H9 (cell line): ENCODE measurements around the gene SPTBN1. TPM values are rescaled to one million over a fixed set of nuclear protein-coding genes. Genes with fewer than 3 reads are reported as not detected.

ENCODE experiments used
- DNase-seq: peaks from one replicate; pipeline ENCODE4 v3.0.0-alpha.2; 2017
- H2AFZ ChIP-seq: one replicate; pipeline ENCODE4 v1.6.1; 2013; ENCODE audit warnings: mild to moderate bottlenecking, low read length, control low read depth, moderate library complexity
- H2AK5ac ChIP-seq: 2 replicates; pipeline ENCODE4 v1.6.1; 2013; ENCODE audit warnings: low read length, control low read depth, mixed read lengths; ENCODE audit not compliant: insufficient read length
- H2BK120ac ChIP-seq: one replicate; pipeline ENCODE4 v1.6.1; 2013; ENCODE audit warnings: low read depth, mild to moderate bottlenecking, low read length, control low read depth, inconsistent platforms; ENCODE audit not compliant: poor library complexity, severe bottlenecking
- H2BK12ac ChIP-seq: 2 replicates; pipeline ENCODE4 v1.6.1; 2013; ENCODE audit warnings: low read length, control low read depth, mixed read lengths, low read depth; ENCODE audit not compliant: insufficient read length
- H2BK15ac ChIP-seq: 2 replicates; pipeline ENCODE4 v1.6.1; 2013; ENCODE audit warnings: low read depth, low read length, control low read depth
- H2BK20ac ChIP-seq: one replicate; pipeline ENCODE4 v1.6.1; 2013; ENCODE audit warnings: low read depth, mild to moderate bottlenecking, low read length, control low read depth, inconsistent platforms; ENCODE audit not compliant: poor library complexity, severe bottlenecking
- H2BK5ac ChIP-seq: 2 replicates; pipeline ENCODE4 v1.6.1; 2013; ENCODE audit warnings: low read length, control low read depth, mixed read lengths; ENCODE audit not compliant: insufficient read length
- H3K14ac ChIP-seq: 2 replicates; pipeline ENCODE4 v1.6.1; 2013; ENCODE audit warnings: low read length, control low read depth; ENCODE audit not compliant: insufficient read depth
- H3K18ac ChIP-seq: 2 replicates; pipeline ENCODE4 v1.6.1; 2013; ENCODE audit warnings: low read depth, mild to moderate bottlenecking, mixed read lengths, low read length, control low read depth; ENCODE audit not compliant: insufficient read length
- H3K23ac ChIP-seq: 2 replicates; pipeline ENCODE4 v1.6.1; 2013; ENCODE audit warnings: low read length, control low read depth, mixed read lengths, low read depth; ENCODE audit not compliant: insufficient read length
- H3K23me2 ChIP-seq: 2 replicates; pipeline ENCODE4 v1.6.1; 2013; ENCODE audit warnings: low read depth, mild to moderate bottlenecking, mixed read lengths, low read length, control low read depth; ENCODE audit not compliant: insufficient read length, poor library complexity, severe bottlenecking
- H3K27ac ChIP-seq: 2 replicates; pipeline ENCODE4 v1.5.1; 2013; ENCODE audit warnings: low read length, control low read depth, mixed read lengths, low read depth; ENCODE audit not compliant: insufficient read length
- H3K27me3 ChIP-seq: 2 replicates; pipeline ENCODE4 v1.6.1; 2013; ENCODE audit warnings: low read length, control low read depth, inconsistent platforms; ENCODE audit not compliant: insufficient read depth
- H3K4ac ChIP-seq: 2 replicates; pipeline ENCODE4 v1.6.1; 2013; ENCODE audit warnings: low read depth, mild to moderate bottlenecking, control low read depth, inconsistent platforms, low read length, moderate library complexity
- H3K4me1 ChIP-seq: 2 replicates; pipeline ENCODE4 v1.6.1; 2013; ENCODE audit warnings: low read length, control low read depth, inconsistent platforms; ENCODE audit not compliant: insufficient read depth
- H3K4me2 ChIP-seq: 2 replicates; pipeline ENCODE4 v1.6.1; 2013; ENCODE audit warnings: low read length, control low read depth, mixed read lengths; ENCODE audit not compliant: insufficient read length, insufficient read depth
- H3K56ac ChIP-seq: 2 replicates; pipeline ENCODE4 v1.6.1; 2013; ENCODE audit warnings: low read depth, mild to moderate bottlenecking, mixed read lengths, low read length, control low read depth; ENCODE audit not compliant: insufficient read length
- H3K79me1 ChIP-seq: 2 replicates; pipeline ENCODE4 v1.6.1; 2013; ENCODE audit warnings: low read depth, mild to moderate bottlenecking, moderate library complexity, low read length, control low read depth, inconsistent platforms; ENCODE audit not compliant: insufficient read depth, poor library complexity, severe bottlenecking
- H3K79me2 ChIP-seq: 2 replicates; pipeline ENCODE4 v1.6.1; 2013; ENCODE audit warnings: low read length, control low read depth, inconsistent platforms; ENCODE audit not compliant: insufficient read depth
- H3K9ac ChIP-seq: 2 replicates; pipeline ENCODE4 v1.6.1; 2013; ENCODE audit warnings: low read length, control low read depth, mixed read lengths; ENCODE audit not compliant: insufficient read length; ENCODE audit errors: extremely low read depth
- H3K9me3 ChIP-seq: one replicate; pipeline ENCODE4 v1.6.1; 2013; ENCODE audit warnings: low read depth, low read length, inconsistent platforms; ENCODE audit not compliant: control insufficient read depth
- H3T11ph ChIP-seq: one replicate; pipeline ENCODE4 v1.6.1; 2013; ENCODE audit warnings: mild to moderate bottlenecking, low read length, control low read depth, inconsistent platforms
- H4K20me1 ChIP-seq: one replicate; pipeline ENCODE4 v1.6.1; 2013; ENCODE audit not compliant: control insufficient read depth, insufficient read length, insufficient read depth
- H4K5ac ChIP-seq: 2 replicates; pipeline ENCODE4 v1.6.1; 2013; ENCODE audit warnings: low read depth, mild to moderate bottlenecking, mixed read lengths, low read length, control low read depth; ENCODE audit not compliant: insufficient read length
- H4K8ac ChIP-seq: replicated peaks from 2 replicates; pipeline ENCODE4 v1.6.1; 2013; ENCODE audit warnings: low read length, control low read depth, mixed read lengths, low read depth; ENCODE audit not compliant: insufficient read length
- H4K91ac ChIP-seq: 2 replicates; pipeline ENCODE4 v1.6.1; 2013; ENCODE audit warnings: low read depth, mild to moderate bottlenecking, moderate library complexity, mixed read lengths, low read length, control low read depth; ENCODE audit not compliant: insufficient read length
- H3K27ac Mint-ChIP-seq, 3 experiments: 2 replicates in 2 of 3; 3 replicates in 1 of 3; pipeline ENCODE4 v1.8.0; 2020 to 2021; ENCODE audit warnings: mixed read lengths in 3 of 3, mild to moderate bottlenecking in 1 of 3, moderate library complexity in 1 of 3
- H3K27me3 Mint-ChIP-seq: 2 replicates; pipeline ENCODE4 v1.8.0; 2021; ENCODE audit warnings: low read depth, mild to moderate bottlenecking, moderate library complexity, mixed read lengths
- H3K36me3 Mint-ChIP-seq, 3 experiments: 2 replicates in 2 of 3; 3 replicates in 1 of 3; pipeline ENCODE4 v1.8.0; 2020 to 2021; ENCODE audit warnings: low read depth in 3 of 3, mixed read lengths in 3 of 3; ENCODE audit not compliant: insufficient read depth in 1 of 3
- H3K4me1 Mint-ChIP-seq, 2 experiments: 2 replicates each; pipeline ENCODE4 v1.8.0; 2020; ENCODE audit warnings: mixed read lengths in 2 of 2
- H3K4me3 Mint-ChIP-seq, 2 experiments: 2 replicates in 1 of 2; 3 replicates in 1 of 2; pipeline ENCODE4 v1.8.0; 2020 to 2021; ENCODE audit warnings: mild to moderate bottlenecking in 2 of 2, mixed read lengths in 2 of 2, moderate library complexity in 1 of 2
- H3K9me3 Mint-ChIP-seq, 2 experiments: 2 replicates in 1 of 2; 3 replicates in 1 of 2; pipeline ENCODE4 v1.8.0; 2020; ENCODE audit warnings: mild to moderate bottlenecking in 2 of 2, mixed read lengths in 2 of 2, moderate library complexity in 1 of 2
- WGBS: extraction: QIAGEN DNeasy Blood & Tissue Kit; methylation state at CpG from one replicate; pipeline ENCODE4 v1.1.7; 2013; ENCODE audit warnings: missing lambda C conversion rate, low lambda C conversion rate, mixed read lengths; ENCODE audit not compliant: insufficient read length; ENCODE audit errors: extremely low coverage; 5-methylcytosine and 5-hydroxymethylcytosine counted together
- total RNA-seq: library from RNA; stranded (reverse); gene quantifications from 2 replicates; pipeline ENCODE4 v1.2.1, GENCODE V29; 2021
- TF ChIP-seq, protein P1 (sequence below): fragments of 200-600 bp; sonication (generic); conservative IDR thresholded peaks from 3 replicates; pipeline ENCODE4 v1.8.0; 2021; ENCODE audit warnings: antibody characterized with exemption, mild to moderate bottlenecking

SPTBN1 gene
- total RNA-seq, 1 experiment from 2014 or later = 164 TPM

GRCh38 chr2:54587171-54588016 lies 131.3 kb downstream of the SPTBN1 start:
- Histone ChIP-seq H3K23ac (no peak overlapping the region), H2AFZ (no peak overlapping the region), H4K91ac (no peak overlapping the region), H2BK12ac (no peak overlapping the region), H3K4me1 (peaks cover 26% of the 10 kb centered on the region), H2BK20ac (no peak overlapping the region), H3K27ac (no peak overlapping the region), H3K18ac (no peak overlapping the region), H3K79me1 (peaks cover 11% of the 10 kb centered on the region), H3K79me2 (peaks cover 30% of the 10 kb centered on the region; the same call in 1 of the 2 replicates), H2BK5ac (no peak overlapping the region), H3K4me2 (no peak overlapping the region), H3K4ac (no peak overlapping the region), H4K20me1 (no peaks in the 10 kb centered on the region), H2BK15ac (no peak overlapping the region), H4K5ac (no peak overlapping the region), H3K27me3 (no peaks in the 10 kb centered on the region; the same call in 1 of the 2 replicates), H2BK120ac (no peak overlapping the region), H3K9me3 (no peaks in the 10 kb centered on the region), H3K23me2 (no peaks in the 10 kb centered on the region), H4K8ac (no peak overlapping the region), H3K56ac (no peak overlapping the region), H3K14ac (no peak overlapping the region), H2AK5ac (no peak overlapping the region), H3K9ac (no peak overlapping the region), H3T11ph (no peak overlapping the region)
- Mint-ChIP-seq H3K9me3 (no peaks in the 10 kb centered on the region), H3K4me1 (peaks cover 45 to 51% of the 10 kb centered on the region in 2 experiments), H3K27ac (peak overlapping the region in 2 of 3 experiments; percentile 8 to 30; a peak in 2 of 7 replicates), H3K4me3 (no peak overlapping the region), H3K36me3 (no peaks in the 10 kb centered on the region), H3K27me3 (no peaks in the 10 kb centered on the region)
- DNase-seq = no peak
- TF ChIP-seq, protein P1, sequence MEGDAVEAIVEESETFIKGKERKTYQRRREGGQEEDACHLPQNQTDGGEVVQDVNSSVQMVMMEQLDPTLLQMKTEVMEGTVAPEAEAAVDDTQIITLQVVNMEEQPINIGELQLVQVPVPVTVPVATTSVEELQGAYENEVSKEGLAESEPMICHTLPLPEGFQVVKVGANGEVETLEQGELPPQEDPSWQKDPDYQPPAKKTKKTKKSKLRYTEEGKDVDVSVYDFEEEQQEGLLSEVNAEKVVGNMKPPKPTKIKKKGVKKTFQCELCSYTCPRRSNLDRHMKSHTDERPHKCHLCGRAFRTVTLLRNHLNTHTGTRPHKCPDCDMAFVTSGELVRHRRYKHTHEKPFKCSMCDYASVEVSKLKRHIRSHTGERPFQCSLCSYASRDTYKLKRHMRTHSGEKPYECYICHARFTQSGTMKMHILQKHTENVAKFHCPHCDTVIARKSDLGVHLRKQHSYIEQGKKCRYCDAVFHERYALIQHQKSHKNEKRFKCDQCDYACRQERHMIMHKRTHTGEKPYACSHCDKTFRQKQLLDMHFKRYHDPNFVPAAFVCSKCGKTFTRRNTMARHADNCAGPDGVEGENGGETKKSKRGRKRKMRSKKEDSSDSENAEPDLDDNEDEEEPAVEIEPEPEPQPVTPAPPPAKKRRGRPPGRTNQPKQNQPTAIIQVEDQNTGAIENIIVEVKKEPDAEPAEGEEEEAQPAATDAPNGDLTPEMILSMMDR = no peak
- no CpG with 5 or more reads among the region's 8 CpGs for WGBS
